Measurements from ENCODE around the gene MYOT. TPM values are rescaled to one million over a fixed set of nuclear protein-coding genes. Genes with fewer than 3 reads are reported as not detected.

The MYOT gene
- total and polyA plus RNA-seq, 2 donors (not counting 3 experiments of a cell fraction or from before 2014, with no cell fraction given) = not detected

- Histone ChIP-seq H3K27ac (ENCODE audit: insufficient read depth, low read depth, low read length) (no peak overlapping the region), H3K4me2 (ENCODE audit: insufficient read depth, low read length) (no peak overlapping the region), H3K9me3 (replicated peaks; ENCODE audit: control insufficient read depth, insufficient read depth, low read length) (no peaks in the 10 kb centered on the region), H3K9ac (replicated peaks; ENCODE audit: extremely low read depth, insufficient read depth, low read length) (no peak overlapping the region), H3K79me2 (ENCODE audit: control insufficient read depth, insufficient read depth, low read length) (no peaks in the 10 kb centered on the region), H3K27me3 (ENCODE audit: control insufficient read depth in 2 of 2, insufficient read depth in 2 of 2, low read length in 2 of 2) (peaks cover 3 to 5% of the 10 kb centered on the region in 2 experiments), H3K36me3 (ENCODE audit: control insufficient read depth in 2 of 2, extremely low read depth in 1 of 2, insufficient read depth in 2 of 2, low read length in 2 of 2) (no peaks in the 10 kb centered on the region), H3K4me1 (ENCODE audit: control insufficient read depth, extremely low read depth, insufficient read depth, low read length) (no peaks in the 10 kb centered on the region), H2AFZ (ENCODE audit: low read depth, low read length) (no peak overlapping the region), H3K9me1 (replicated peaks; ENCODE audit: control insufficient read depth, extremely low read depth, insufficient read depth, low read length) (no peaks in the 10 kb centered on the region), H3K4me3 (replicated peaks in 1 of 3; ENCODE audit: insufficient read depth in 1 of 3, low read depth in 1 of 3, low read length in 3 of 3) (no peak overlapping the region), H4K20me1 (replicated peaks; ENCODE audit: control insufficient read depth, extremely low read depth, insufficient read depth, low read length) (no peaks in the 10 kb centered on the region)
- DNase-seq (ENCODE audit: low read depth, low spot score) = no peak
- CTCF ChIA-PET = interaction anchor here (1.5 to 1.7 kb wide), 2 partner anchors 40 to 88 kb away, joined by 3 to 4 read pairs; no protein-coding TSS in a partner anchor
- dilution Hi-C loops (cut with MboI; ENCODE audit: extremely low pct_ligation_motif_present, low sequenced_read_pairs) = no loop called here
- POLR2A ChIA-PET = no interaction called here
- BruUV-seq (replicated peaks) = no TSS peak
- intact Hi-C loops (cut with micrococcal nuclease) = no loop called here
- no peak for FAIRE-seq
- TF ChIP-seq, protein P1, sequence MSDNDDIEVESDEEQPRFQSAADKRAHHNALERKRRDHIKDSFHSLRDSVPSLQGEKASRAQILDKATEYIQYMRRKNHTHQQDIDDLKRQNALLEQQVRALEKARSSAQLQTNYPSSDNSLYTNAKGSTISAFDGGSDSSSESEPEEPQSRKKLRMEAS (IDR thresholded peaks at IDR 0.05; ENCODE audit: insufficient read depth, insufficient read length) = no peak
- no peak for TF ChIP-seq FOS (IDR thresholded peaks at IDR 0.05; ENCODE audit: borderline replicate concordance, insufficient read depth, low read length)
- TF ChIP-seq JUN (IDR thresholded peaks at IDR 0.05; ENCODE audit: borderline replicate concordance, insufficient read depth, insufficient read length, low read depth) = no peak
- no peak for TF ChIP-seq EZH2 (IDR thresholded peaks at IDR 0.05; ENCODE audit: borderline replicate concordance, low read depth, low read length, severe bottlenecking)
- no peak for TF ChIP-seq CTCF (IDR thresholded peaks at IDR 0.05; ENCODE audit: extremely low read depth in 1 of 2, insufficient read depth in 1 of 2, low read depth in 1 of 2, low read length in 2 of 2)
- no peak for TF ChIP-seq GATA2 (IDR thresholded peaks at IDR 0.05; ENCODE audit: insufficient read depth, insufficient read length, low read depth, low read length)
- no peak for TF ChIP-seq POLR2AphosphoS5 (IDR thresholded peaks at IDR 0.05; ENCODE audit: insufficient read depth, low read depth, low read length)
- TF ChIP-seq POLR2A (IDR thresholded peaks at IDR 0.05; ENCODE audit: low read depth, low read length) = no peak
- TF ChIP-seq MYC (IDR thresholded peaks at IDR 0.05; ENCODE audit: low read depth, low read length) = no peak
Observed at GRCh38 chr5:137866541-137867388, 895 bp upstream of the MYOT start.

Data from endothelial cell of umbilical vein (primary cell).